ENCODE data around the gene ACAP3.

DNA sequence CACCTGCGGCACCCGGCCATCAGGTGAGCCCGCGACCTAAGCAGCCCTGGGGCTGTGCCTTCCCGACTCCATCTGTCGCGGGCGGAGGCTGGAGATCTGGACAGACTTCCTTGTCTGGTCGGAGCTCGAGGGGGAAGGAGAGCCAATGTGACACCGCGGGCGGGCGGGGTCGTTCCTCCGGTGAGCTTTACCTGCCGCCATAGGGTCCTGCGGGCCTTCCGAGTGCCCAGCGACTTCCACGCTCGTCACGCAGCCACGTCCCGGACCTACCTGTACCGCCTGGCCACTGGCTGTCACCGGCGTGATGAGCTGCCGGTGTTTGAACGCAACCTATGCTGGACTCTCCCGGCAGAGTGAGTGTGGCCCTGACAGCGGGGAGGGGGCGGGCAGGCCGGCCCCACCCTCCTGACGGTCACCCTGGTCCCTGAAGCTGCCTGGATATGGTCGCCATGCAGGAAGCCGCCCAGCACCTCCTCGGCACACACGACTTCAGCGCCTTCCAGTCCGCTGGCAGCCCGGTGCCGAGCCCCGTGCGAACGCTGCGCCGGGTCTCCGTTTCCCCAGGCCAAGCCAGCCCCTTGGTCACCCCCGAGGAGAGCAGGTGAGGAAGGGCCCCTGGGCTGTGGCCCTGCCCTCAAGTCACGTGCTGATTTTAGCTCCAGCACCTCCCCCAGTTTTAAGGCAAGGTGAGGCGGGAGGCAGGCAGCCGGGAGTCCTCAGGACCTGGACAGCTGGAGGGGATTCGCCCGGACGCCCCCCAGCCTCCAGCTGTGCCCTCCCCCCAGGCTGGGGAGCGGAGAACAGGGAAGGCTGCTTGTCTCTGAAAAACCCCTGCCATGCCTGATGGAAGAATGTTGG lies 1.8 kb upstream of the ACAP3 start:
- TF ChIP-seq EP300 (IDR thresholded peaks at IDR 0.05; ENCODE audit: borderline replicate concordance) (no peak), TCF12 (IDR thresholded peaks at IDR 0.05; ENCODE audit: low read depth) (no peak; the same call in 1 of the 2 replicates)

Data from Ishikawa (cell line).